Effector memory CD4-positive, alpha-beta T cell (primary cell): ENCODE measurements around the gene PLEKHA7.
"Not testable (repeated sequence)": the region's sequence is repeated elsewhere in the genome, so short reads cannot be mapped to it uniquely, and the experiment has no call there.

ENCODE experiments used
- DNase-seq, 3 donors: peaks; one replicate each; pipeline ENCODE4 v3.0.0-alpha.2; 2020
- H3K27ac ChIP-seq: 2 replicates; pipeline ENCODE4 v1.7.0; 2013; ENCODE audit warnings: mild to moderate bottlenecking, low read length, moderate library complexity; ENCODE audit not compliant: insufficient read depth, poor library complexity, severe bottlenecking
- H3K27me3 ChIP-seq: replicated peaks from 2 replicates; pipeline ENCODE4 v1.7.0; 2013; ENCODE audit warnings: mild to moderate bottlenecking, low read length; ENCODE audit not compliant: insufficient read depth, control insufficient read depth, poor library complexity, severe bottlenecking
- H3K36me3 ChIP-seq: 2 replicates; pipeline ENCODE4 v1.7.0; 2013; ENCODE audit warnings: mild to moderate bottlenecking, low read length, moderate library complexity; ENCODE audit not compliant: control insufficient read depth, insufficient read depth
- H3K4me1 ChIP-seq: 2 replicates; pipeline ENCODE4 v1.7.0; 2013; ENCODE audit warnings: low read length, mild to moderate bottlenecking; ENCODE audit not compliant: control insufficient read depth, insufficient read depth, poor library complexity, severe bottlenecking
- H3K4me3 ChIP-seq: 2 replicates; pipeline ENCODE4 v1.7.0; 2013; ENCODE audit warnings: low read length, low read depth, mild to moderate bottlenecking; ENCODE audit not compliant: insufficient read depth, poor library complexity, severe bottlenecking
- H3K9me3 ChIP-seq: 2 replicates; pipeline ENCODE4 v1.7.0; 2013; ENCODE audit warnings: mild to moderate bottlenecking, low read length, moderate library complexity; ENCODE audit not compliant: control insufficient read depth

PLEKHA7 gene

DNA sequence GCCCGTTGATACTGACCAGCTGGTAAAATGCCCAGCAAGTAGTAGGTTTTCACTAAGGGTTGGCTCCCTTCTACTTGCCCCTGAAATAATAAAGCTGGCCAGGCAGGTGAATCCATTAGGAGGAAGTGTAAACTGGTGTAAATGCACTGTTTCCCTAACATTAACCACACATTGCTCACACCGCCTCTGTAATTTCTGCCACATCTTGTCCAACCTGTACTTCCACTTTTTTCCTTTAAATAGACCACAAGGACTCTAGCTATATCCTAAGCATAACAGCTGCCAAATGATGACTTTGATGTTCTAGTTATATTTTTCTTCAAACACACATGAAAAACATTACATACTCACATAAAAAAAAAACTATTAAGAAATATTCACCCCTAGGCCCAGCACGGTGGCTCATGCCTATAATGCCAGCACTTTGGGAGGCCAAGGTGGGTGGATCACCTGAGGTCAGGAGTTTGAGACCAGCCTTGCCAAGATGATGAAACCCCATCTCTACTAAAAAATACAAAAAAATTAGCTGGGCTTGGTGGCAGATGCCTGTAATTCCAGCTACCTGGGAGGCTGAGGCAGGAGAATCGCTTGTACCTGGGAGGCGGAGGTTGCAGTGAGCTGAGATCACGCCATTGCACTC is 95.6 kb downstream of the PLEKHA7 start:
- H3K9me3 ChIP-seq, H3K4me3 ChIP-seq, DNase-seq, H3K4me1 ChIP-seq, H3K27me3 ChIP-seq, H3K36me3 ChIP-seq, H3K27ac ChIP-seq: not testable (repeated sequence)

- Histone ChIP-seq H3K27ac (no peak overlapping the region), H3K9me3 (no peaks in the 10 kb centered on the region), H3K27me3 (no peaks in the 10 kb centered on the region), H3K4me1 (no peaks in the 10 kb centered on the region), H3K36me3 (no peaks in the 10 kb centered on the region), H3K4me3 (no peak overlapping the region)
- no peak for DNase-seq
These were observed 96.3 kb downstream of the PLEKHA7 start for GRCh38 chr11:16917941-16918340.

- no peak overlapping the region for H3K27ac ChIP-seq
- no peaks in the 10 kb centered on the region for H3K27me3 ChIP-seq
- DNase-seq: no peak
- H3K4me3 ChIP-seq: no peak overlapping the region
- no peaks in the 10 kb centered on the region for H3K36me3 ChIP-seq
- H3K4me1 ChIP-seq: no peaks in the 10 kb centered on the region
- H3K9me3 ChIP-seq: no peaks in the 10 kb centered on the region
These were observed 101.5 kb downstream of the PLEKHA7 start for GRCh38 chr11:16912692-16913111.

- no peaks in the 10 kb centered on the region for H3K27me3 ChIP-seq
- DNase-seq: no peak
- H3K27ac ChIP-seq: no peak overlapping the region
- H3K36me3 ChIP-seq: no peaks in the 10 kb centered on the region
- H3K9me3 ChIP-seq: no peaks in the 10 kb centered on the region
- no peak overlapping the region for H3K4me3 ChIP-seq
- no peaks in the 10 kb centered on the region for H3K4me1 ChIP-seq
These were observed 102.6 kb downstream of the PLEKHA7 start for GRCh38 chr11:16911658-16912057.

DNA sequence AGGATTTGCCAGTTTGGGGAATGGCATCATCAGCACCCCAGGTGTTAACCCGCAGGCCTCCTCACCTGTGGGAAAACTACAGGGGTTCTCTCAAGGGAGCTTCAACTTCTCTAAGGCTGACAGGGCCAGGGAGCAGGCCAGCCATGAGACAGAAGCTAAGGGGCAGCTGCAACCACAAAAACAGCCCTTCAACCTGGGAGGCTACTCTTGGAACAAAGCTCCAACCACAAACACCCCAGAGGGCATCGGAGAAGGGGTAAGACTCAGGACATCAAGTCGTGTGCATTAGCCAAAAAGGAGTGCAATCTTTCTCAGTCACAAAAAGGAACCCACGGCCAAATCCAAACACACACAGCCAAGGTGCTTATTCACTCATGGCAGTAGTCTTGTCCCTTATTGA is 103.0 kb downstream of the PLEKHA7 start:
- H3K27ac ChIP-seq: no peak overlapping the region
- no peaks in the 10 kb centered on the region for H3K9me3 ChIP-seq
- H3K4me3 ChIP-seq: no peak overlapping the region
- DNase-seq: no peak
- no peaks in the 10 kb centered on the region for H3K36me3 ChIP-seq
- H3K4me1 ChIP-seq: no peaks in the 10 kb centered on the region
- H3K27me3 ChIP-seq: no peaks in the 10 kb centered on the region

DNA sequence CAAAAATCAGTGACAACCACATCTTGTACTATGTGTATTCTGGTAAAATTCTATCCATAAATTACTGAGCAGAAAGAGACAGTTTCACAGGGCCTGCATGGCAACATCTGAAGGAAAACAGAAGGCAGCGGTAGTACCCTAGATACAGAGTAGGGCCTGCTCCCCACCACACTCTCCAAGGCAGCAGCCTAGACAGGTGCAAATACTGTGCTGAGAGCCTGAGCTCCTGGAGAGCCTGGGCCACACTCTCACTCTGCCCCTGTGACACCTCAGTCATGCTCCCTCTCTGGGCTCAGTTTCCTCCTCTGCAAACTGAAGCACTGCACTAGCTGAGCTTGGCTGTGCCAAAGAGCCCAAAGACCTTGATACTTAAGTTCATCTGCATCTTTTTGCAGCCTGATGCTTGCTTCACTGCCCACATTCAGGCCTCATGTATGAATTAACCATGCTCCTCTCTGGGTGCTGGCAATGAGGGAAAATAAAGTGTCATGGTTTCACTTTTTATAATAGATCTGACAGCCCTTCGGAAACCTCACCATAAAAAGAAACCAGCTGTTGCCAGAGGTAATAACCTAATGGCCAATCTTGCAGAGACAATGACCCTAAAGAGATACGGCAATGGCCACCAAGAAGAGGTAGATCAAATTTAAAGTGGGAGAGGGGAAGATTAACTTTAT is 104.7 kb downstream of the PLEKHA7 start:
- H3K4me1 ChIP-seq: no peaks in the 10 kb centered on the region
- no peak overlapping the region for H3K27ac ChIP-seq
- no peak overlapping the region for H3K4me3 ChIP-seq
- no peaks in the 10 kb centered on the region for H3K9me3 ChIP-seq
- no peak for DNase-seq
- no peaks in the 10 kb centered on the region for H3K36me3 ChIP-seq
- H3K27me3 ChIP-seq: no peaks in the 10 kb centered on the region

DNA sequence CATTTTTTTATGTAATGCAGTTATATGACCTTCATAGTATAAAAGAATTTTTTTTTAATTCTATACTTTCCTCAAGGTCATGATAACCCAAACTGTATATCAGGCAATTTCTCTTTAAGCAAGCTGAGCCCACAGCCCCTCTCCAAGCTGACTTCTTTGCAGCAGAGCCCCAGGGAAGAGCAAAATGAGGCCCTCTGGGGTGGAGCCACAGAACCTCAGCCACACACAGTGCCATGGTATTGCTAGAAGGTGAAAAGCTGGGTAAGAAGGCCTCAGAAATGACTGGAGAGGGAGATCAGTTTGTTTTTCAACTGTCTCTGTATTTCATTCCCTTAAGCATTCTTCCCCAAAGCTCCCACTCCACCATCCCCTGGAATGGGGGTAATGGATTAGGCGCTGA is 108.8 kb downstream of the PLEKHA7 start:
- Histone ChIP-seq H3K9me3 (no peaks in the 10 kb centered on the region), H3K36me3 (no peaks in the 10 kb centered on the region), H3K27ac (no peak overlapping the region), H3K4me1 (no peaks in the 10 kb centered on the region), H3K27me3 (no peaks in the 10 kb centered on the region), H3K4me3 (no peak overlapping the region)
- DNase-seq: no peak

- not testable (repeated sequence) for H3K36me3 ChIP-seq, H3K4me3 ChIP-seq, DNase-seq, H3K4me1 ChIP-seq, H3K27ac ChIP-seq, H3K9me3 ChIP-seq, H3K27me3 ChIP-seq
These were observed 109.5 kb downstream of the PLEKHA7 start for GRCh38 chr11:16904761-16905160.

GRCh38 chr11:16902781-16903378 is 111.3 kb downstream of the PLEKHA7 start:
- Histone ChIP-seq H3K9me3 (no peaks in the 10 kb centered on the region), H3K27me3 (no peaks in the 10 kb centered on the region), H3K4me1 (no peaks in the 10 kb centered on the region), H3K4me3 (no peak overlapping the region), H3K36me3 (no peaks in the 10 kb centered on the region), H3K27ac (no peak overlapping the region)
- DNase-seq: no peak

GRCh38 chr11:16902182-16902581 is 112.0 kb downstream of the PLEKHA7 start:
- Histone ChIP-seq H3K27ac (no peak overlapping the region), H3K9me3 (no peaks in the 10 kb centered on the region), H3K4me3 (no peak overlapping the region), H3K4me1 (no peaks in the 10 kb centered on the region), H3K36me3 (no peaks in the 10 kb centered on the region), H3K27me3 (no peaks in the 10 kb centered on the region)
- DNase-seq: no peak
